Measurements from ENCODE around the gene SLCO4A1. TPM values are rescaled to one million over a fixed set of nuclear protein-coding genes. Genes with fewer than 3 reads are reported as not detected.

SLCO4A1 gene
- polyA plus RNA-seq, 1 donor (not counting 4 experiments of a cell fraction or from before 2014, with no cell fraction given): 1.8 TPM

DNA sequence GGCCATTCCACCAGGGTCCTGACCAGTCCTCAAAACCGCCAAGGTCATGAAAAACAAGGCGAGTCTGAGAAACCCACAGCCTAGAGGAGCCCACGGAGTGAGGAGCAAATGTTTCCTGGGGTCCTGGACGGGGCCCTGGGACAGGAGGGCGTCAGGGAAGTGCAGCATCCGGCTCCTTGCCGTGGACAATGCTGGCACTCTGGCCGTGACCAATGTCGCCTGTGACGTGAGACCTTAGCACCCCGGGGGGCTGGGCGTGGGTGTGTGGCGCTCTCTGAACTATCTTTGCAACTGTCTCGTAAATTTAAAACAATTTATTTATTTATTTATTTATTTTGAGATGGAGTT, 34.1 kb upstream of the SLCO4A1 start:
- dilution Hi-C loops (cut with MboI; ENCODE audit: extremely low pct_ligation_motif_present, low sequenced_read_pairs): no loop called here
- H3K9ac ChIP-seq (ENCODE audit: control insufficient read depth, extremely low read depth, insufficient read depth, low read length): no peak overlapping the region
- peaks cover 2% of the 10 kb centered on the region for H3K9me3 ChIP-seq (ENCODE audit: control insufficient read depth, low read depth, low read length)
- no peak for FAIRE-seq
- H3K9me1 ChIP-seq (ENCODE audit: control insufficient read depth, extremely low read depth, insufficient read depth, low read length): no peaks in the 10 kb centered on the region
- no peak for TF ChIP-seq EZH2 (IDR thresholded peaks at IDR 0.05; ENCODE audit: low read length)
- TF ChIP-seq, protein P1, sequence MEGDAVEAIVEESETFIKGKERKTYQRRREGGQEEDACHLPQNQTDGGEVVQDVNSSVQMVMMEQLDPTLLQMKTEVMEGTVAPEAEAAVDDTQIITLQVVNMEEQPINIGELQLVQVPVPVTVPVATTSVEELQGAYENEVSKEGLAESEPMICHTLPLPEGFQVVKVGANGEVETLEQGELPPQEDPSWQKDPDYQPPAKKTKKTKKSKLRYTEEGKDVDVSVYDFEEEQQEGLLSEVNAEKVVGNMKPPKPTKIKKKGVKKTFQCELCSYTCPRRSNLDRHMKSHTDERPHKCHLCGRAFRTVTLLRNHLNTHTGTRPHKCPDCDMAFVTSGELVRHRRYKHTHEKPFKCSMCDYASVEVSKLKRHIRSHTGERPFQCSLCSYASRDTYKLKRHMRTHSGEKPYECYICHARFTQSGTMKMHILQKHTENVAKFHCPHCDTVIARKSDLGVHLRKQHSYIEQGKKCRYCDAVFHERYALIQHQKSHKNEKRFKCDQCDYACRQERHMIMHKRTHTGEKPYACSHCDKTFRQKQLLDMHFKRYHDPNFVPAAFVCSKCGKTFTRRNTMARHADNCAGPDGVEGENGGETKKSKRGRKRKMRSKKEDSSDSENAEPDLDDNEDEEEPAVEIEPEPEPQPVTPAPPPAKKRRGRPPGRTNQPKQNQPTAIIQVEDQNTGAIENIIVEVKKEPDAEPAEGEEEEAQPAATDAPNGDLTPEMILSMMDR (optimal IDR thresholded peaks at IDR 0.05 in 1 of 3, IDR thresholded peaks at IDR 0.05 in 1 of 3, conservative IDR thresholded peaks at IDR 0.05 in 1 of 3; ENCODE audit: extremely low read depth in 1 of 3, insufficient read depth in 2 of 3, low read length in 3 of 3): no peak
- H3K79me2 ChIP-seq (ENCODE audit: control insufficient read depth, insufficient read depth, low read length): no peaks in the 10 kb centered on the region
- H3K4me3 ChIP-seq (ENCODE audit: control insufficient read depth in 2 of 3, extremely low read depth in 1 of 3, insufficient read depth in 2 of 3, low read depth in 1 of 3, low read length in 3 of 3): no peak overlapping the region
- H4K20me1 ChIP-seq (ENCODE audit: control insufficient read depth, extremely low read depth, insufficient read depth, low read length): no peaks in the 10 kb centered on the region
- no peak overlapping the region for H2AFZ ChIP-seq (ENCODE audit: control insufficient read depth, low read length)
- H3K27ac ChIP-seq (ENCODE audit: control insufficient read depth, insufficient read depth, low read length): no peak overlapping the region
- peaks cover 56% of the 10 kb centered on the region for H3K27me3 ChIP-seq (ENCODE audit: control insufficient read depth, extremely low read depth, insufficient read depth, low read length)
- no peaks in the 10 kb centered on the region for H3K36me3 ChIP-seq (ENCODE audit: control insufficient read depth in 2 of 2, extremely low read depth in 1 of 2, insufficient read depth in 2 of 2, low read length in 2 of 2)
- no peak overlapping the region for H3K4me2 ChIP-seq (ENCODE audit: control insufficient read depth, extremely low read depth, insufficient read depth, low read depth, low read length)
- H3K4me1 ChIP-seq (ENCODE audit: control insufficient read depth, extremely low read depth, insufficient read depth, low read length): peaks cover 6% of the 10 kb centered on the region
- DNase-seq (ENCODE audit: low read depth, low spot score): no peak

GRCh38 chr20:62609279-62609720, 33.0 kb upstream of the SLCO4A1 start:
- Histone ChIP-seq H3K27ac (ENCODE audit: control insufficient read depth, insufficient read depth, low read length) (no peak overlapping the region), H3K4me1 (ENCODE audit: control insufficient read depth, extremely low read depth, insufficient read depth, low read length) (peaks cover 3% of the 10 kb centered on the region), H3K79me2 (ENCODE audit: control insufficient read depth, insufficient read depth, low read length) (no peaks in the 10 kb centered on the region), H3K9me3 (ENCODE audit: control insufficient read depth, low read depth, low read length) (peaks cover 2% of the 10 kb centered on the region), H3K36me3 (ENCODE audit: control insufficient read depth in 2 of 2, extremely low read depth in 1 of 2, insufficient read depth in 2 of 2, low read length in 2 of 2) (no peaks in the 10 kb centered on the region), H3K4me2 (ENCODE audit: control insufficient read depth, extremely low read depth, insufficient read depth, low read depth, low read length) (no peak overlapping the region), H2AFZ (ENCODE audit: control insufficient read depth, low read length) (no peak overlapping the region), H3K9ac (ENCODE audit: control insufficient read depth, extremely low read depth, insufficient read depth, low read length) (no peak overlapping the region), H4K20me1 (ENCODE audit: control insufficient read depth, extremely low read depth, insufficient read depth, low read length) (no peaks in the 10 kb centered on the region), H3K27me3 (ENCODE audit: control insufficient read depth, extremely low read depth, insufficient read depth, low read length) (peaks cover 51% of the 10 kb centered on the region), H3K4me3 (ENCODE audit: control insufficient read depth in 2 of 3, extremely low read depth in 1 of 3, insufficient read depth in 2 of 3, low read depth in 1 of 3, low read length in 3 of 3) (no peak overlapping the region), H3K9me1 (ENCODE audit: control insufficient read depth, extremely low read depth, insufficient read depth, low read length) (no peaks in the 10 kb centered on the region)
- FAIRE-seq: no peak
- TF ChIP-seq, protein P1 (optimal IDR thresholded peaks at IDR 0.05 in 1 of 3, IDR thresholded peaks at IDR 0.05 in 1 of 3, conservative IDR thresholded peaks at IDR 0.05 in 1 of 3; ENCODE audit: extremely low read depth in 1 of 3, insufficient read depth in 2 of 3, low read length in 3 of 3): no peak
- dilution Hi-C loops (cut with MboI; ENCODE audit: extremely low pct_ligation_motif_present, low sequenced_read_pairs): no loop called here
- no peak for DNase-seq (ENCODE audit: low read depth, low spot score)
